GM21528 (cell line): ENCODE measurements around the gene OAF.
"Not testable (repeated sequence)": the region's sequence is repeated elsewhere in the genome, so short reads cannot be mapped to it uniquely, and the experiment has no call there.

ENCODE experiments used
- ATAC-seq: cut with Tn5 transposase; IDR thresholded peaks from one replicate; pipeline ENCODE4 v1.9.1; 2021; ENCODE audit warnings: mild to moderate bottlenecking, moderate library complexity; ENCODE audit not compliant: unreplicated experiment, low FRiP score

Gene OAF

GRCh38 chr11:120210626-120211521 is at the start of gene OAF:
TSS of gene OAF (plus strand) at chr11:120211032. CDS start at chr11:120211280, 248 bp downstream.
- ATAC-seq: peak; percentile 91

GRCh38 chr11:120167659-120168058 is 43.2 kb upstream of the OAF start:
- ATAC-seq: no peak

GRCh38 chr11:120168108-120168959 is 42.5 kb upstream of the OAF start:
- ATAC-seq: no peak

GRCh38 chr11:120168960-120169681 is 41.7 kb upstream of the OAF start:
- no peak for ATAC-seq

GRCh38 chr11:120169981-120170698 is 40.7 kb upstream of the OAF start:
- ATAC-seq: no peak

GRCh38 chr11:120170741-120171261 is 40.0 kb upstream of the OAF start:
- ATAC-seq: no peak

GRCh38 chr11:120172054-120172911 is 38.5 kb upstream of the OAF start:
- ATAC-seq: peak; percentile 53

- ATAC-seq: no peak
These were observed 37.7 kb upstream of the OAF start for GRCh38 chr11:120173019-120173705.

GRCh38 chr11:120173807-120174206 is 37.0 kb upstream of the OAF start:
- no peak for ATAC-seq

GRCh38 chr11:120174866-120175265 is 36.0 kb upstream of the OAF start:
- ATAC-seq: no peak

- no peak for ATAC-seq
These were observed 32.2 kb upstream of the OAF start for GRCh38 chr11:120178561-120179056.

- no peak for ATAC-seq
These were observed 31.7 kb upstream of the OAF start for GRCh38 chr11:120179057-120179672.

GRCh38 chr11:120180063-120180462 is 30.8 kb upstream of the OAF start:
- ATAC-seq: not testable (repeated sequence)

- no peak for ATAC-seq
These were observed 30.1 kb upstream of the OAF start for GRCh38 chr11:120180551-120181232.

- ATAC-seq: no peak
These were observed 29.4 kb upstream of the OAF start for GRCh38 chr11:120181376-120181975.

- no peak for ATAC-seq
These were observed 28.5 kb upstream of the OAF start for GRCh38 chr11:120182372-120182771.
